PFSK-1 (cell line): ENCODE data around the gene CTSH.

Source experiments
- POLR2AphosphoS5 ChIP-seq: IDR thresholded peaks from 2 replicates; pipeline ENCODE4 v1.6.1; 2012; ENCODE audit warnings: low read depth, mild to moderate bottlenecking, control low read depth, low read length, moderate library complexity
- REST ChIP-seq, 2 experiments: IDR thresholded peaks; 2 replicates each; pipeline versions ENCODE4 v1.6.1 to v1.8.0; 2011 to 2012; ENCODE audit warnings: low read depth in 2 of 2, low read length in 2 of 2, control low read depth in 1 of 2, inconsistent platforms in 1 of 2, mild to moderate bottlenecking in 1 of 2, moderate library complexity in 1 of 2; ENCODE audit not compliant: insufficient read depth in 1 of 2
- SIN3A ChIP-seq: IDR thresholded peaks from 2 replicates; pipeline ENCODE4 v1.6.1; 2012; ENCODE audit warnings: mild to moderate bottlenecking, low read length, moderate library complexity, borderline replicate concordance; ENCODE audit not compliant: insufficient read depth
- TAF1 ChIP-seq: IDR thresholded peaks from 2 replicates; pipeline ENCODE4 v1.6.1; 2012; ENCODE audit warnings: low read length, control low read depth, borderline replicate concordance; ENCODE audit not compliant: insufficient read depth

- TF ChIP-seq POLR2AphosphoS5 (no peak), REST (IDR thresholded peaks at IDR 0.05; ENCODE audit: insufficient read depth in 1 of 2, low read depth in 2 of 2, low read length in 2 of 2) (no peak), TAF1 (no peak), SIN3A (no peak)
Measured at GRCh38 chr15:78983146-78983918, 38.5 kb upstream of the CTSH start.
